ENCODE results near the gene PAK5. TPM values are rescaled to one million over a fixed set of nuclear protein-coding genes. Genes with fewer than 3 reads are reported as not detected.

The PAK5 gene
- total RNA-seq, 4 donors from 2014 or later, result 0.07 TPM; not detected in 3

DNA sequence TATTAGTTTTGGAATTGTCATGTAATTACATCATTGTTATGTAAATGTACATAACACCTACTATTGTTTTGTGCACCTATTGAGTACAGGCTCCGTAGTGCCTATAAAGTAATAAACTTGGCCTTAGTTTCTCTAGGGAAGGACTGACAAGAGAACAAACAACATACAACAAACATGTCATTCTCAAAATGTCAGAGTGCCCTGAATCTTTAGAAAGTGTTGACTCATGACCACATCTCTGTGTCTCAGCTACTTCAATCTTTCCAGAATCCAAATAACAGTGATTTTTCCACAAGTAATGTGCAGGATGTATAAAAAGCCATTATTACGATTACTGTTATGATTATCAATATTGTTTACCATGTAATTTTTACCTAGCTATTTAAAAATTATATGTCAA, 307.3 kb downstream of the PAK5 start:
- TF ChIP-seq, protein P1, sequence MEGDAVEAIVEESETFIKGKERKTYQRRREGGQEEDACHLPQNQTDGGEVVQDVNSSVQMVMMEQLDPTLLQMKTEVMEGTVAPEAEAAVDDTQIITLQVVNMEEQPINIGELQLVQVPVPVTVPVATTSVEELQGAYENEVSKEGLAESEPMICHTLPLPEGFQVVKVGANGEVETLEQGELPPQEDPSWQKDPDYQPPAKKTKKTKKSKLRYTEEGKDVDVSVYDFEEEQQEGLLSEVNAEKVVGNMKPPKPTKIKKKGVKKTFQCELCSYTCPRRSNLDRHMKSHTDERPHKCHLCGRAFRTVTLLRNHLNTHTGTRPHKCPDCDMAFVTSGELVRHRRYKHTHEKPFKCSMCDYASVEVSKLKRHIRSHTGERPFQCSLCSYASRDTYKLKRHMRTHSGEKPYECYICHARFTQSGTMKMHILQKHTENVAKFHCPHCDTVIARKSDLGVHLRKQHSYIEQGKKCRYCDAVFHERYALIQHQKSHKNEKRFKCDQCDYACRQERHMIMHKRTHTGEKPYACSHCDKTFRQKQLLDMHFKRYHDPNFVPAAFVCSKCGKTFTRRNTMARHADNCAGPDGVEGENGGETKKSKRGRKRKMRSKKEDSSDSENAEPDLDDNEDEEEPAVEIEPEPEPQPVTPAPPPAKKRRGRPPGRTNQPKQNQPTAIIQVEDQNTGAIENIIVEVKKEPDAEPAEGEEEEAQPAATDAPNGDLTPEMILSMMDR (IDR thresholded peaks at IDR 0.05), result no peak
- no peak for TF ChIP-seq POLR2A (IDR thresholded peaks at IDR 0.05)
- DNase-seq, result no peak
- Histone ChIP-seq H3K9me3 (no peaks in the 10 kb centered on the region), H3K36me3 (no peaks in the 10 kb centered on the region), H3K4me3 (no peak overlapping the region), H3K27ac (no peak overlapping the region), H3K4me1 (no peaks in the 10 kb centered on the region), H3K27me3 (no peaks in the 10 kb centered on the region)
- intact Hi-C loops (cut with DNase I; ENCODE audit: low total_unique reads), result no loop called here

DNA sequence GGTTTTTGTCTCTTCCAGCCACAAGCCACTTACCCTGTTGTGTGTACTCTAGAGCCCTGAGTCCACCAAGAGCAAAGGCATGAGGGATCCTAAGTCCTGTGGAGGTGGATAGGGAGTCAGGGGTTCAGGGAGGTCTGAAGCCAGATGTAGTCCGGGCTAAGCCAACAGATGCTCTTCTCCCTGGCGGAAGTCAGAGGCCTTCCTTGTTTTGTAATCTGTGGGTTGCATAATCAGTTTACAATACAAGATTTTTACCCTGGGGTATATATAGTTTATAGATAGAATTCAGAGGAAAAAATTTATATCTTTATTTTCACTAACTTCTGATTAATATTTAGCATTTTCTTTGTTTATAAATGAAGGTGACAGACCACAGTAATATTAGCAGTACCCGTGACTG, 315.2 kb downstream of the PAK5 start:
- no peaks in the 10 kb centered on the region for H3K36me3 ChIP-seq
- no peak for DNase-seq
- H3K27ac ChIP-seq, result no peak overlapping the region
- no peaks in the 10 kb centered on the region for H3K27me3 ChIP-seq
- TF ChIP-seq, protein P1 (IDR thresholded peaks at IDR 0.05), result no peak
- TF ChIP-seq POLR2A (IDR thresholded peaks at IDR 0.05), result no peak
- H3K4me1 ChIP-seq, result no peaks in the 10 kb centered on the region
- intact Hi-C loops (cut with DNase I; ENCODE audit: low total_unique reads), result no loop called here
- H3K9me3 ChIP-seq, result no peaks in the 10 kb centered on the region
- H3K4me3 ChIP-seq, result no peak overlapping the region

DNA sequence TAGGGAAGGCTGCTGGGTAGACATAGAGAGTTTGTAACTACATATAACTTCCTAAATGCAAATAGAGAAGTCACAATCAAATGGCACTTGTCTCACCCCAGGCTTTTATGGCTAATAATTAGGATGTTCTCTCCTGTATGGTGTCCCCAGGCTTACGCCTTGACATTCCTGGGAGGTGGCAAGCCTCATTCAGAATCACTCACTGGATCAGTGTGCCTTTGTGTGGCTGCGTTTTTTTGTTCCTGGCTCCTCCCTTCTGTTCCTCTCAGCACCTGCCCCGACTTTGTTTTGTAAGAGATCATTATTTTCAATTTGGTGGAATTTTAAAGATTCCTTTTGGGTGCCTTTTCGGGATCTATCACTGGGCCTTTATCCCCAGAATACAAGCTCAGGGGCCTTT, 318.8 kb downstream of the PAK5 start:
- H3K27ac ChIP-seq, result no peak overlapping the region
- no peak for DNase-seq
- peaks cover 0 to 11% of the 10 kb centered on the region in 2 donors for H3K4me1 ChIP-seq
- no peaks in the 10 kb centered on the region for H3K36me3 ChIP-seq
- no peaks in the 10 kb centered on the region for H3K27me3 ChIP-seq
- intact Hi-C loops (cut with DNase I; ENCODE audit: low total_unique reads), result no loop called here
- no peak for TF ChIP-seq POLR2A (IDR thresholded peaks at IDR 0.05)
- TF ChIP-seq, protein P1 (IDR thresholded peaks at IDR 0.05), result no peak
- H3K4me3 ChIP-seq, result no peak overlapping the region
- H3K9me3 ChIP-seq, result no peaks in the 10 kb centered on the region

DNA sequence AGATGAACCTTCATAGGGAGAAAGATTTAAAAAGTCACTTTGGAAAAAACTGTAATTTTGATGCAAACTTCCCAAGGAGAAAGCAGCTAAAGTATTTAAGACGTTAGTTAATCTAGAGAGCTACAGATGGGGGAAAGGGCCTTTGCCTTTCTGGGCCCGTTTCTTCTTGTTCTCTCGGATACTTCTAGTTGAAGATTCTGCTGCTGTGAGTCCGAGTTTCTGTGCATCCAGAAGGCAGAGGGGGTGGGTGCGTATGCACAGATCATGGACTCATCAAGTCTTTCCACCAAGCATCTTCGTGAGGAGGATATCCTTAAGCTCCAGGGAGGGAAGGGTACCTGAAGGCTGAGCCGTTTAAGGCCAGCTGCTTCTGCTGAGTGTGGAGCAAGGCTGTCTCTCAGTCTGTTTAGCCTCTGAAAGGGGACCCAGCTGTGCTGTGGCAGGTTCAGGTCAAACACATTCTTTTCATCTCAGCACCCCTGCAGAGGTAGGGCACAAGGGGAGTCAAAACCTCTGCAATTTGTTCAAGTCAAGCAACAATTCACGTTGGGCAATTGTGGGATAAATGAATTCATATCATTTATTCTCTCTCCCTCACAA, 320.2 kb downstream of the PAK5 start:
- no peak for DNase-seq
- Histone ChIP-seq H3K36me3 (no peaks in the 10 kb centered on the region), H3K27ac (no peak overlapping the region), H3K4me3 (no peak overlapping the region), H3K4me1 (peaks cover 0 to 13% of the 10 kb centered on the region in 2 donors), H3K9me3 (no peaks in the 10 kb centered on the region), H3K27me3 (peaks cover 0 to 4% of the 10 kb centered on the region in 2 donors)
- intact Hi-C loops (cut with DNase I; ENCODE audit: low total_unique reads), result no loop called here
- TF ChIP-seq POLR2A (IDR thresholded peaks at IDR 0.05), result no peak
- TF ChIP-seq, protein P1 (IDR thresholded peaks at IDR 0.05), result no peak

DNA sequence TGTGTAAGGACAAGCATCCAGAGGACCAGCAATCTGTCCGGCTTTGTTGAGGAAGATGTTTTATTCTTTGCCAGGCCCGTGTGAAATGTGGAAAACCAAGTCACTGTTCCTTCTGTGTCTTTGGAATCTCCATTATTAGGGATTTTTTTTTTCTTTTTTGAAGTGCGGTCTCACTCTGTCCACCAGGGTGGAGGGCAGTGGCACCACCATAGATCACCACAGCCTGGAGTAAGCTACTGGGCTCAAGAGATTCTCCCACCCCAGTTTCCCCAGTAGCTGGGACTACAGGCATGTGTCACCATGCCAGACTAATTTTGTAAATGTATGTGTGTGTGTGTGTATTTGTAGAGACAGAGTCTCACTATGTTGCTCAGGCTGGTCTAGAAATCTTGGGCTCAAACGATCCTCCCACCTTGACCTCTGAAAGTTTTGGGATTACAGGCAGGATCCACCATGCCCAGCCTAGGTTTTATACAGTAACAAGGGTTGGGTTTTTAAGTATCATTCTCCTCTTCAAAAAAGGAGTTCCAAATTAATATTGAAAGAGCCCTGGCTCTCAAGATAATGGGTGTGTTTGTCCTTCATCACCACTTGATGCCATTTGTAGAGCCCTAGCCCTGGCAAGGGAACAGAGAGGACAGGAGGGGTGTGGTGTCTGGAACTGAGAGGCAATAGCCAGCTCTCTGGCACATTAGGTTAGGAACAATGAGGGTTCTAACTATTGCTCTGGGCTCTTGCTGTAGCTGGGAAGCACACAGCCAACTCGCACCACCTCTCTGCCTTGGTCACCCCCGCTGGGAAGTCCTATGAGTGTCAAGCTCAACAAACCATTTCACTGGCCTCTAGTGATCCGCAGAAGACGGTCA, 321.3 kb downstream of the PAK5 start:
- no peak overlapping the region for H3K27ac ChIP-seq
- intact Hi-C loops (cut with DNase I; ENCODE audit: low total_unique reads), result no loop called here
- no peak overlapping the region for H3K4me3 ChIP-seq
- no peaks in the 10 kb centered on the region for H3K9me3 ChIP-seq
- no peak for DNase-seq
- H3K36me3 ChIP-seq, result no peaks in the 10 kb centered on the region
- peaks cover 0 to 13% of the 10 kb centered on the region in 2 donors for H3K4me1 ChIP-seq
- TF ChIP-seq POLR2A (IDR thresholded peaks at IDR 0.05), result no peak
- TF ChIP-seq, protein P1 (IDR thresholded peaks at IDR 0.05), result no peak
- H3K27me3 ChIP-seq, result peaks cover 0 to 5% of the 10 kb centered on the region in 2 donors

Data from uterus (tissue), 4 donors.